GM12892 (cell line): ENCODE results near the gene DCTN2.

Experiments
- POLR2A ChIP-seq: IDR thresholded peaks from 2 replicates; pipeline ENCODE4 v1.6.1; 2011; ENCODE audit warnings: low read depth, low read length, control low read depth
- POLR2AphosphoS5 ChIP-seq: IDR thresholded peaks from 2 replicates; pipeline ENCODE4 v1.6.1; 2011; ENCODE audit warnings: low read depth, low read length, control low read depth

GRCh38 chr12:57590479-57590863, 43.5 kb upstream of the DCTN2 start:
- no peak for TF ChIP-seq POLR2A
- TF ChIP-seq POLR2AphosphoS5 = no peak
